ENCODE measurements around the gene LPP.

- TF ChIP-seq CTCF (IDR thresholded peaks at IDR 0.05; ENCODE audit: borderline replicate concordance, extremely low read depth, low read length, poor library complexity, severe bottlenecking) (no peak), EZH2 (IDR thresholded peaks at IDR 0.05; ENCODE audit: borderline replicate concordance, low read depth, low read length, severe bottlenecking) (no peak)
These were observed 54.1 kb downstream of the LPP start for GRCh38 chr3:188207941-188208515.

Data from DND-41 (cell line).